CD4-positive, alpha-beta T cell (primary cell): ENCODE measurements around the gene HLCS. TPM values are rescaled to one million over a fixed set of nuclear protein-coding genes. Genes with fewer than 3 reads are reported as not detected.

Experiments
- ATAC-seq: fragments of 200-7000 bp; cut with Tn5 transposase; one replicate; pipeline ENCODE4 v1.10.0; 2022; ENCODE audit warnings: mild to moderate bottlenecking; ENCODE audit not compliant: poor library complexity
- CTCF ChIA-PET: fragments of 350-600 bp; sonication (Branson Sonifier 250); formaldehyde crosslinking; loops from one replicate; lab custom pipeline; 2021; ENCODE audit warnings: antibody characterized with exemption, inconsistent platforms; lab: Charles Lee
- POLR2A ChIA-PET: fragments of 350-600 bp; sonication (Branson Sonifier 250); formaldehyde crosslinking; loops from one replicate; lab custom pipeline; 2021; ENCODE audit warnings: antibody characterized with exemption, inconsistent platforms; lab: Charles Lee
- DNase-seq, 14 experiments: peaks; one replicate each; pipeline ENCODE4 v3.0.0-alpha.2; 2013 to 2020; ENCODE audit warnings: mixed read lengths in 2 of 14
- H3K27ac ChIP-seq, 2 donors: one replicate each; pipeline versions ENCODE4 v1.5.1 to v1.7.0; 2013; ENCODE audit warnings: low read length in 2 of 2, low read depth in 1 of 2, mild to moderate bottlenecking in 1 of 2
- H3K27me3 ChIP-seq, 2 experiments: 1 replicate in 1 of 2; 2 replicates in 1 of 2; pipeline versions ENCODE4 v1.6.1 to v1.7.0; 2013; ENCODE audit warnings: low read length in 2 of 2, control low read depth in 1 of 2, mild to moderate bottlenecking in 1 of 2, moderate library complexity in 1 of 2; ENCODE audit not compliant: insufficient read depth in 2 of 2, control insufficient read depth in 1 of 2
- H3K36me3 ChIP-seq: one replicate; pipeline ENCODE4 v1.6.1; 2013; ENCODE audit warnings: low read length, control low read depth; ENCODE audit not compliant: insufficient read depth
- H3K4me1 ChIP-seq: one replicate; pipeline ENCODE4 v1.6.1; 2013; ENCODE audit warnings: low read length, control low read depth; ENCODE audit not compliant: insufficient read depth
- H3K4me3 ChIP-seq: one replicate; pipeline ENCODE4 v1.5.1; 2013; ENCODE audit warnings: mild to moderate bottlenecking, low read length, moderate library complexity
- H3K9me3 ChIP-seq, 2 experiments: 1 replicate in 1 of 2; 2 replicates in 1 of 2; pipeline versions ENCODE4 v1.6.1 to v1.7.0; 2013; ENCODE audit warnings: low read length in 2 of 2, mild to moderate bottlenecking in 2 of 2, control low read depth in 1 of 2, moderate library complexity in 1 of 2; ENCODE audit not compliant: control insufficient read depth in 1 of 2, insufficient read depth in 1 of 2
- H3K27ac Mint-ChIP-seq: one replicate; pipeline ENCODE4 v1.8.0; 2020; ENCODE audit warnings: mixed read lengths
- H3K27me3 Mint-ChIP-seq: one replicate; pipeline ENCODE4 v1.8.0; 2021; ENCODE audit warnings: mixed read lengths
- H3K36me3 Mint-ChIP-seq: one replicate; pipeline ENCODE4 v1.8.0; 2021; ENCODE audit warnings: low read depth, mixed read lengths
- H3K4me1 Mint-ChIP-seq: one replicate; pipeline ENCODE4 v1.8.0; 2021; ENCODE audit warnings: low read depth, mixed read lengths
- H3K4me3 Mint-ChIP-seq: one replicate; pipeline ENCODE4 v1.8.0; 2020; ENCODE audit warnings: mild to moderate bottlenecking, mixed read lengths
- H3K9me3 Mint-ChIP-seq: one replicate; pipeline ENCODE4 v1.8.0; 2020; ENCODE audit warnings: mixed read lengths
- CTCF ChIP-seq: fragments of 200-600 bp; IDR thresholded peaks from one replicate; pipeline ENCODE4 v1.8.0; 2022; ENCODE audit warnings: antibody characterized with exemption, mild to moderate bottlenecking
- intact Hi-C, 2 experiments: fragments of 100-400 bp; cut with DNase I in 1 of 2; cut with micrococcal nuclease in 1 of 2; formaldehyde crosslinking; loops; one replicate each; pipeline versions ENCODE4 v1.15.1 to v1.9.0; 2023 to 2025; cut with DNase I, micrococcal nuclease
- total RNA-seq, 174 experiments: library from RNA in 2 of 174; stranded (reverse) in 2 of 174; gene quantifications; one replicate each; pipeline ENCODE4 v1.2.3 and lab custom pipeline; 2021 to 2026

The HLCS gene
- total RNA-seq, 2 experiments from 2014 or later, result 8.1 to 10.0 TPM

GRCh38 chr21:36839735-36840134, 126.7 kb downstream of the HLCS start:
- H3K27ac ChIP-seq, result no peak overlapping the region
- H3K36me3 Mint-ChIP-seq, result no peaks in the 10 kb centered on the region
- H3K4me3 Mint-ChIP-seq, result no peak overlapping the region
- POLR2A ChIA-PET, result no interaction called here
- H3K36me3 ChIP-seq, result no peaks in the 10 kb centered on the region
- H3K27me3 ChIP-seq, result no peaks in the 10 kb centered on the region
- H3K4me1 Mint-ChIP-seq, result no peaks in the 10 kb centered on the region
- intact Hi-C loops, result no loop called here
- CTCF ChIA-PET, result no interaction called here
- no peaks in the 10 kb centered on the region for H3K4me1 ChIP-seq
- TF ChIP-seq CTCF, result no peak
- H3K9me3 Mint-ChIP-seq, result no peaks in the 10 kb centered on the region
- H3K27me3 Mint-ChIP-seq, result no peaks in the 10 kb centered on the region
- no peaks in the 10 kb centered on the region for H3K9me3 ChIP-seq
- no peak overlapping the region for H3K27ac Mint-ChIP-seq
- ATAC-seq (no peak), DNase-seq (no peak)
- no peak overlapping the region for H3K4me3 ChIP-seq

- Mint-ChIP-seq H3K9me3 (no peaks in the 10 kb centered on the region), H3K4me3 (no peak overlapping the region), H3K4me1 (no peaks in the 10 kb centered on the region), H3K27ac (no peak overlapping the region), H3K36me3 (no peaks in the 10 kb centered on the region), H3K27me3 (no peaks in the 10 kb centered on the region)
- Histone ChIP-seq H3K27me3 (no peaks in the 10 kb centered on the region), H3K9me3 (no peaks in the 10 kb centered on the region), H3K4me3 (no peak overlapping the region), H3K36me3 (no peaks in the 10 kb centered on the region), H3K4me1 (no peaks in the 10 kb centered on the region), H3K27ac (no peak overlapping the region)
- intact Hi-C loops, result no loop called here
- no peak for TF ChIP-seq CTCF
- CTCF ChIA-PET, result no interaction called here
- DNase-seq, result no peak
- POLR2A ChIA-PET, result no interaction called here
- no peak for ATAC-seq
Measured at GRCh38 chr21:36839123-36839522, 127.3 kb downstream of the HLCS start.

DNA sequence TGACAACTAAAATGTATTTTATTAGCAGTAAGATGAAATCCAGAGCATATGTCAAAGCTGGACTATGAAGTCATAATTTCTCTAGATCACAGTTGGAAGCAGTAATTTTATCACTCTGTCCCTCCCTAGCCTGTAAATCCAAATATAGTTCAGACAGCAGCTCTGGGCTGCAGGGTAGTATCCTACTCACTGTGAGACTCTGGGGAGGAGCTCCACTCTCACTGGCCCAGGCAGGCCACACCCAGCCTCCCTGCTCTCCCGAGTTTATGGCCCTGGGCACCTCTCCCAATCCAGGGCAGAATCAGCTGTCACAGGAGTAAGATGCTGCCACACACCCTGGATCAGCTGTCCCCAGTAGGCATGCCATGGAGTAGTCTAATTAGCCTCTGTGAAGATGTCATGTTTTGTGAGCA, 131.1 kb downstream of the HLCS start:
- intact Hi-C loops, result no loop called here
- no peaks in the 10 kb centered on the region for H3K4me1 ChIP-seq
- Mint-ChIP-seq H3K27me3 (no peaks in the 10 kb centered on the region), H3K27ac (no peak overlapping the region), H3K9me3 (no peaks in the 10 kb centered on the region), H3K4me1 (peaks cover 5% of the 10 kb centered on the region), H3K36me3 (no peaks in the 10 kb centered on the region), H3K4me3 (no peak overlapping the region)
- no peak overlapping the region for H3K27ac ChIP-seq
- no peak overlapping the region for H3K4me3 ChIP-seq
- CTCF ChIA-PET, result no interaction called here
- no peak for ATAC-seq
- H3K9me3 ChIP-seq, result no peaks in the 10 kb centered on the region
- POLR2A ChIA-PET, result no interaction called here
- no peak for TF ChIP-seq CTCF
- H3K27me3 ChIP-seq, result no peaks in the 10 kb centered on the region
- no peaks in the 10 kb centered on the region for H3K36me3 ChIP-seq
- no peak for DNase-seq
